WTC11 (cell line): Measurements from ENCODE around the gene FRS2. TPM values are rescaled to one million over a fixed set of nuclear protein-coding genes. Genes with fewer than 3 reads are reported as not detected.

Source experiments
- ATAC-seq: fragments of 200-7000 bp; cut with Tn5 transposase; 2 replicates; pipeline ENCODE4 v1.10.0; 2021; ENCODE audit warnings: mild to moderate bottlenecking, moderate library complexity
- CTCF ChIA-PET: fragments of 300-600 bp; sonication (Branson Sonifier 250); formaldehyde crosslinking; loops from one replicate; lab custom pipeline; 2021; ENCODE audit warnings: antibody characterized with exemption; lab: Charles Lee
- POLR2A ChIA-PET: fragments of 350-600 bp; sonication (Branson Sonifier 250); formaldehyde crosslinking; loops from one replicate; lab custom pipeline; 2021; ENCODE audit warnings: antibody characterized with exemption; lab: Charles Lee
- DNase-seq: peaks from one replicate; pipeline ENCODE4 v3.0.0; 2021; ENCODE audit warnings: low spot score
- H3K27ac Mint-ChIP-seq: 2 replicates; pipeline ENCODE4 v1.8.0; 2021; ENCODE audit warnings: mixed read lengths
- H3K27me3 Mint-ChIP-seq: 2 replicates; pipeline ENCODE4 v1.8.0; 2021; ENCODE audit warnings: low read depth, mild to moderate bottlenecking, moderate library complexity, mixed read lengths
- H3K36me3 Mint-ChIP-seq: 2 replicates; pipeline ENCODE4 v1.8.0; 2021; ENCODE audit warnings: mixed read lengths
- H3K4me1 Mint-ChIP-seq: 2 replicates; pipeline ENCODE4 v1.8.0; 2022; ENCODE audit warnings: mixed read lengths
- H3K4me3 Mint-ChIP-seq: 2 replicates; pipeline ENCODE4 v1.8.0; 2021; ENCODE audit warnings: mild to moderate bottlenecking, moderate library complexity, mixed read lengths
- H3K9me3 Mint-ChIP-seq: 2 replicates; pipeline ENCODE4 v1.8.0; 2021; ENCODE audit warnings: mixed read lengths
- AFF4 ChIP-seq: sonication (generic); formaldehyde crosslinking; IDR thresholded peaks from 2 replicates; pipeline ENCODE4 v1.8.1; 2023; ENCODE audit warnings: mild to moderate bottlenecking, missing genetic modification reagents, borderline replicate concordance
- AR ChIP-seq: fragments of 250-450 bp; sonication (Bioruptor Pico); IDR thresholded peaks from 2 replicates; pipeline ENCODE4 v1.9.0; 2021; ENCODE audit warnings: mild to moderate bottlenecking
- E2F5 ChIP-seq: sonication (generic); formaldehyde crosslinking; IDR thresholded peaks from 2 replicates; pipeline ENCODE4 v1.8.1; 2022; ENCODE audit warnings: mild to moderate bottlenecking, moderate library complexity, missing genetic modification reagents
- ERG ChIP-seq: fragments of 250-450 bp; sonication (Bioruptor Pico); IDR thresholded peaks from 2 replicates; pipeline ENCODE4 v1.8.0; 2021; ENCODE audit warnings: mild to moderate bottlenecking
- ESRRA ChIP-seq: sonication (generic); formaldehyde crosslinking; IDR thresholded peaks from 2 replicates; pipeline ENCODE4 v1.8.1; 2022; ENCODE audit warnings: mild to moderate bottlenecking, missing genetic modification reagents, borderline replicate concordance
- FOXK1 ChIP-seq: sonication (generic); formaldehyde crosslinking; IDR thresholded peaks from 2 replicates; pipeline ENCODE4 v1.8.0; 2022; ENCODE audit warnings: mild to moderate bottlenecking, moderate library complexity, missing genetic modification reagents
- HMGA2 ChIP-seq: fragments of 250-450 bp; sonication (Bioruptor Pico); IDR thresholded peaks from 2 replicates; pipeline ENCODE4 v1.4.0; 2021; ENCODE audit warnings: mild to moderate bottlenecking, moderate library complexity
- IRF1 ChIP-seq: sonication (generic); formaldehyde crosslinking; IDR thresholded peaks from 2 replicates; pipeline ENCODE4 v1.8.0; 2023; ENCODE audit warnings: missing genetic modification reagents
- MYBL2 ChIP-seq: sonication (generic); formaldehyde crosslinking; IDR thresholded peaks from 2 replicates; pipeline ENCODE4 v1.8.1; 2023; ENCODE audit warnings: mild to moderate bottlenecking, moderate library complexity, missing genetic modification reagents
- NFE2L1 ChIP-seq: sonication (generic); formaldehyde crosslinking; IDR thresholded peaks from 2 replicates; pipeline ENCODE4 v1.8.1; 2023; ENCODE audit warnings: missing genetic modification reagents
- PRRX2 ChIP-seq: fragments of 250-450 bp; sonication (Bioruptor Pico); IDR thresholded peaks from 2 replicates; pipeline ENCODE4 v1.8.0; 2021; ENCODE audit warnings: mild to moderate bottlenecking
- SMAD3 ChIP-seq: sonication (generic); formaldehyde crosslinking; IDR thresholded peaks from 2 replicates; pipeline ENCODE4 v1.8.0; 2022; ENCODE audit warnings: missing genetic modification reagents, mild to moderate bottlenecking, borderline replicate concordance
- TP53 ChIP-seq: sonication (generic); formaldehyde crosslinking; IDR thresholded peaks from 2 replicates; pipeline ENCODE4 v1.8.1; 2023; ENCODE audit warnings: mild to moderate bottlenecking, missing genetic modification reagents
- USF1 ChIP-seq: sonication (generic); formaldehyde crosslinking; IDR thresholded peaks from 2 replicates; pipeline ENCODE4 v1.8.0; 2022; ENCODE audit warnings: mild to moderate bottlenecking, missing genetic modification reagents
- ZBTB21 ChIP-seq: sonication (generic); formaldehyde crosslinking; IDR thresholded peaks from 2 replicates; pipeline ENCODE4 v1.8.1; 2023; ENCODE audit warnings: mild to moderate bottlenecking, missing genetic modification reagents, borderline replicate concordance
- ZNF281 ChIP-seq: sonication (generic); formaldehyde crosslinking; IDR thresholded peaks from 2 replicates; pipeline ENCODE4 v1.8.0; 2023; ENCODE audit warnings: mild to moderate bottlenecking, missing genetic modification reagents
- ZNF317 ChIP-seq: sonication (generic); formaldehyde crosslinking; IDR thresholded peaks from 2 replicates; pipeline ENCODE4 v1.8.1; 2023; ENCODE audit warnings: low read depth, mild to moderate bottlenecking, moderate library complexity, missing genetic modification reagents, borderline replicate concordance
- ZNF416 ChIP-seq: fragments of 250-450 bp; sonication (Bioruptor Pico); IDR thresholded peaks from 2 replicates; pipeline ENCODE4 v1.9.0; 2021; ENCODE audit warnings: mild to moderate bottlenecking, inconsistent platforms
- ZNF423 ChIP-seq: fragments of 250-450 bp; sonication (Bioruptor Pico); IDR thresholded peaks from 2 replicates; pipeline ENCODE4 v2.1.2; 2022; ENCODE audit warnings: mild to moderate bottlenecking, moderate library complexity
- ZNF425 ChIP-seq: fragments of 250-450 bp; sonication (Bioruptor Pico); conservative IDR thresholded peaks from 2 replicates; pipeline ENCODE4 v1.9.0; 2021; ENCODE audit warnings: mild to moderate bottlenecking
- total RNA-seq: library from RNA; stranded (reverse); gene quantifications from 3 replicates; pipeline ENCODE4 v1.2.3, GENCODE V29; 2021

The FRS2 gene
- total RNA-seq, 1 experiment from 2014 or later: 26.1 TPM

GRCh38 chr12:69428351-69429073 is 41.7 kb upstream of the FRS2 start (continued):
- TF ChIP-seq USF1 (CRISPR knock-in tag) (no peak), SMAD3 (CRISPR knock-in tag) (no peak), MYBL2 (CRISPR knock-in tag) (no peak), NFE2L1 (CRISPR knock-in tag) (no peak), TP53 (CRISPR knock-in tag) (no peak), ZNF423 (no peak), ZNF416 (no peak), ZNF281 (no peak), AFF4 (CRISPR knock-in tag) (no peak), IRF1 (no peak), ESRRA (CRISPR knock-in tag) (no peak), AR (no peak), FOXK1 (no peak), ZNF317 (CRISPR knock-in tag) (no peak), ZBTB21 (CRISPR knock-in tag) (no peak)

GRCh38 chr12:69430942-69431590 is 39.1 kb upstream of the FRS2 start:
- Mint-ChIP-seq H3K27ac (no peak overlapping the region), H3K36me3 (no peaks in the 10 kb centered on the region), H3K4me1 (no peaks in the 10 kb centered on the region; the same call in 1 of the 2 replicates), H3K9me3 (no peaks in the 10 kb centered on the region), H3K4me3 (no peak overlapping the region), H3K27me3 (no peaks in the 10 kb centered on the region)
- POLR2A ChIA-PET: no interaction called here
- ATAC-seq: no peak
- DNase-seq: no peak
- CTCF ChIA-PET: no interaction called here
- no peak for TF ChIP-seq E2F5 (CRISPR knock-in tag)
- no peak for TF ChIP-seq ZNF425 (CRISPR knock-in tag)
- TF ChIP-seq PRRX2 (CRISPR knock-in tag): no peak
- TF ChIP-seq HMGA2: no peak
- TF ChIP-seq ZBTB21 (CRISPR knock-in tag): no peak
- TF ChIP-seq ERG (CRISPR knock-in tag): no peak
